HEK293 (cell line): ENCODE measurements around the gene SBF1.

Source experiments
- BCL11A ChIP-seq: fragments of 450-650 bp; formaldehyde crosslinking; IDR thresholded peaks from 2 replicates; pipeline ENCODE4 v1.5.1; 2016; ENCODE audit warnings: low read depth, missing biosample characterization, missing genetic modification characterization
- CTCF ChIP-seq: fragments of 450-650 bp; formaldehyde crosslinking; IDR thresholded peaks from 2 replicates; pipeline ENCODE4 v1.5.1; 2016; ENCODE audit warnings: missing biosample characterization, missing genetic modification characterization
- INSM2 ChIP-seq: fragments of 450-650 bp; formaldehyde crosslinking; IDR thresholded peaks from 2 replicates; pipeline ENCODE4 v1.5.1; 2016; ENCODE audit warnings: missing biosample characterization, missing genetic modification characterization
- KLF1 ChIP-seq: fragments of 450-650 bp; formaldehyde crosslinking; IDR thresholded peaks from 2 replicates; pipeline ENCODE4 v1.5.1; 2016; ENCODE audit warnings: missing biosample characterization, missing genetic modification characterization
- TCF7L2 ChIP-seq: IDR thresholded peaks from 2 replicates; pipeline ENCODE4 v1.6.1; 2011; ENCODE audit warnings: low read depth, mild to moderate bottlenecking, inconsistent platforms, low read length, moderate library complexity, borderline replicate concordance
- YY1 ChIP-seq: fragments of 450-650 bp; formaldehyde crosslinking; IDR thresholded peaks from 2 replicates; pipeline ENCODE4 v1.5.1; 2018; ENCODE audit warnings: missing biosample characterization, missing genetic modification characterization
- ZBTB17 ChIP-seq: fragments of 450-650 bp; formaldehyde crosslinking; IDR thresholded peaks from 2 replicates; pipeline ENCODE4 v1.5.1; 2016; ENCODE audit warnings: missing biosample characterization, missing genetic modification characterization
- ZFP3 ChIP-seq: fragments of 450-650 bp; formaldehyde crosslinking; IDR thresholded peaks from 2 replicates; pipeline ENCODE4 v1.5.1; 2016; ENCODE audit warnings: low read depth, missing biosample characterization, missing genetic modification characterization
- ZFP41 ChIP-seq: fragments of 450-650 bp; formaldehyde crosslinking; IDR thresholded peaks from 2 replicates; pipeline ENCODE4 v1.5.1; 2016; ENCODE audit warnings: missing biosample characterization, missing genetic modification characterization, borderline replicate concordance
- ZNF132 ChIP-seq: fragments of 450-650 bp; formaldehyde crosslinking; IDR thresholded peaks from 2 replicates; pipeline ENCODE4 v1.5.1; 2017; ENCODE audit warnings: missing biosample characterization, missing genetic modification characterization, borderline replicate concordance
- ZNF274 ChIP-seq, 2 experiments: fragments of 200-500 bp in 1 of 2; fragments of 450-650 bp in 1 of 2; sonication (Bioruptor generic) in 1 of 2; formaldehyde crosslinking in 1 of 2; IDR thresholded peaks; 2 replicates each; pipeline versions ENCODE4 v1.5.1 to v1.6.1; 2014 to 2016; ENCODE audit warnings: borderline replicate concordance in 1 of 2, inconsistent platforms in 1 of 2, low read length in 1 of 2, missing biosample characterization in 1 of 2, missing genetic modification characterization in 1 of 2
- ZNF518A ChIP-seq: fragments of 450-650 bp; formaldehyde crosslinking; conservative IDR thresholded peaks from 2 replicates; pipeline ENCODE4 v1.5.1; 2016; ENCODE audit warnings: low read depth, missing biosample characterization, missing genetic modification characterization
- ZNF629 ChIP-seq: fragments of 450-650 bp; formaldehyde crosslinking; IDR thresholded peaks from 2 replicates; pipeline ENCODE4 v1.5.1; 2017; ENCODE audit warnings: missing biosample characterization, missing genetic modification characterization
- ZNF837 ChIP-seq: fragments of 450-650 bp; formaldehyde crosslinking; IDR thresholded peaks from 2 replicates; pipeline ENCODE4 v1.5.1; 2016; ENCODE audit warnings: missing biosample characterization, missing genetic modification characterization

GRCh38 chr22:50489363-50490243 lies 14.8 kb upstream of the SBF1 start:
- TF ChIP-seq ZNF629 (no peak), CTCF (tag by site-specific recombination) (no peak), YY1 (tag by site-specific recombination) (no peak), ZFP41 (tag by site-specific recombination) (no peak), ZNF837 (tag by site-specific recombination) (no peak), BCL11A (tag by site-specific recombination) (no peak), INSM2 (tag by site-specific recombination) (no peak), ZNF518A (no peak), KLF1 (tag by site-specific recombination) (no peak), ZNF132 (no peak), ZFP3 (tag by site-specific recombination) (no peak), ZBTB17 (no peak), ZNF274 (IDR thresholded peaks at IDR 0.05; ENCODE audit: low read length) (no peak), ZNF274 (tag by site-specific recombination; IDR thresholded peaks at IDR 0.05; ENCODE audit: borderline replicate concordance) (no peak), TCF7L2 (no peak)
